GM04503 (cell line): Measurements from ENCODE around the gene DAPK3.
"Not testable (repeated sequence)": the region's sequence is repeated elsewhere in the genome, so short reads cannot be mapped to it uniquely, and the experiment has no call there.

Source experiments
- DNase-seq: peaks from one replicate; pipeline ENCODE4 v3.0.0-alpha.2; 2012; ENCODE audit warnings: low read depth

Gene DAPK3

GRCh38 chr19:3978145-3978544 is 7.2 kb upstream of the DAPK3 start:
- no peak for DNase-seq

DNA sequence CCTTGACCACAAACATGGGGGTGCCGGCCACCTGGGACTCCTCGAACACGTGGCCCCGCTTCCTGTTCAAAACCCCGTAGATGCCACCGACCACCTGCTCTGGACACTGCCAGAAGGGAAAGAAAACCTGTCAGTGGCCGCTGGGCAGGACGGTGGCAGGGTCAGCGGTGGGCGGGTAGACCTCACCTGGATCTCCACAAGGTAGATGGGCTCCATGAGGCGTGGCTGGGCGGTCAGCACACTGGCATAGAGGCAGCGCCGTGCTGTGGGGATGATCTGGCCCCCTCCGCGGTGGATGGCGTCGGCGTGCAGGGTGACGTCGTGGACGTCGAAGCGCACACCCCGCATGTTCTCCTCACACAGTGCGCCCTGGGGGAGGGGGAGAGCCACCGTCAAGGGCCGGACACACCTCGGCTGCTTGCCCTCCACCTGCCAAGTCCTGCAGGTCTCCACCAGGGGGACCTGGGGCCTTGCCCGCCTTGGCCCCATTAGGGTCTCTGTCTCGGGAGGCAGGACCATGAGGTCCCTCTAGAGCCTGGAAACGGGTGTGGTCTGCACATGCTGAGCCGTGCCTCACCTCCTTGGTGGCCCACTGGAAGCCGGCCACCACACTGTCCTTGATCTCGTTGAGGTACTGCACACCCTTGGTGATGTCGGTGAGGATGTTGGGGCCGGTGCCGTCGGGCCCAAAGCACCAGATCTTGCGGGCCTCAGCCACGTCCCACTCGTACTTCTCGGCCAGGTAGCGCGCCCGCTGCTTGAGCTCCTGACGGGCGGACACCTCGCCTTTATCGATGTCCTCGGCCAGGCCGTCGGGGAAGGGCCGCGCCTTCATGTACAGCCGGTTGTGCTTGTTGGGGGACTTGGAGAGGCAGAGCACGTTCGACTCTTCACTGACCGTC is 6.6 kb upstream of the DAPK3 start:
- DNase-seq, result no peak

DNA sequence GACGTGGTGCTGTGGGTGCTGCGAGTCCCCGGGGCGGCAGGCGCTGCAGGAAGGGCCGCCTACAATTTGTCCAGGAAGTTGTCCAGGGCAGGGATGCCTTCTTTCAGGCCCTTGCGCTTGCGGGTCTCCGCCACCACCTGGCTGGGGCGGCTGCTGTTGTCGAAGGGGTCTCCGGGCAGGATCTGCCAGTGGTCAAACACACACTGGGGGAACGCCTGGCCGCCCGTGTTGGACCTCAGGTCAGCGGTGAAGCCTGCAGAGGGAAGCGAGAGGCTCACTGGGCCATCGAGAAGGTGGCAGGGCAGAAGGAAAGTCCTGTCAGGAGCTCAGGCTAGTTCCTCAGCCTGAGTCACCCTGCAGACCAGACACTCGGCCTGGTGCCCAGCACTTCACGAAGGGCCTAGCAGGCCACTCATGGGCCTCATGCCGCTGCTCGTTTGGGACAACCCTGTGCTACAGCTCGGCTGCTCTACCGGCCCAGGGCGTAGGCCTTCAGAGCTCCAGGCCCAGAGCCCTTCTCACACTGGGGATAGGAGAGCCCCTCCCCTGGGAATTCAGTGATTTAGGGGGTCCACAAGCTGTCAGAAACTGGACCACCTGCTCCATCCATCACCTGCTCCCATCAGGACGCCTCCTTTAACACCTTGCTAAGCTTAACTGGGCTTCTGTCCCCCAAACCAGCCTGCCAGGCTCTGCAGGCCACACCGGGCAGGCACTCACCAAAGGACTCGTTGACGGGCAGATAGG is 5.8 kb upstream of the DAPK3 start:
- no peak for DNase-seq

GRCh38 chr19:3975637-3976087 is 4.8 kb upstream of the DAPK3 start:
- no peak for DNase-seq

DNA sequence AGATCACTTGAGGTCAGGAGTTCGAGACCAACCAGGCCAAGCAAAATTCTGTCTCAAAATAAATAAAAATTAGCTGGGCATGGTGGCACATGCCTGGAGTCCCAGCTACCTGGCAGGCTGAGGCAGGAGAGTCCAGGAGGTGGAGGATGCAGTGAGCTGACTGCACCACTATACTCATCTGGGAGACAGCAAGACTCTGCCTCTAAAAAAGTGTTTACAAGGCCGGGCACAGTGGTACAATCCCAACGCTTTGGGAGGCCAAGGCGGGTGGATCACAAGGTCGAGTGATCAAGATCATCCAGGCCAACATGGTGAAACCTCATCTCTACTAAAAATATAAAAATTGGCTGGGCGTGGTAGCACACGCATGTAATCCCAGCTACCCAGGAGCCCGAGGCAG is 4.2 kb upstream of the DAPK3 start:
- DNase-seq, result no peak

DNA sequence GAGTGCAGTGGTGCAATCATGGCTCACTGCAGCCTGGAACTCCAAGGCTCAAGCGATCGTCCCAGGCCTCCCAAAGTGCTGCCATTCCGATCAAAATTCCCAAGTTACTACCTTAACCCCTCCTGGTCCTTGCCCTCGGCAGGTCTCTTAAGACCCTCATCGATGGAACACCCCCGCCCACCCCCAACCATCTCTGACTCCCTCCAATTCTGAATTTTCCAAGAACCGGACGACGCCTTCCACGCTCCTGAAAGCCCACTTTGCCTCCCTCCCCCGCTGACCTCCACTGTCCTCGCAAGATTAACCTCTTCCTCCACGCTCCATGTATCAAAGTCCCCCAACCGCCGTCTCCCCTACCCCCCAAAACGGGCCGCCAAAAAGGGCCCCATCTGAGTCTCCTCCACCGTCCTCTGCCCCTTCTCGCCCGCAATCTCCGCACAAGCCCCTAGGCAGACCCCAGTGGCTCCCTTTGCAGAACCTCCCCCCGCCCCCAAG is 539 bp downstream of the DAPK3 start:
- no peak for DNase-seq

DNA sequence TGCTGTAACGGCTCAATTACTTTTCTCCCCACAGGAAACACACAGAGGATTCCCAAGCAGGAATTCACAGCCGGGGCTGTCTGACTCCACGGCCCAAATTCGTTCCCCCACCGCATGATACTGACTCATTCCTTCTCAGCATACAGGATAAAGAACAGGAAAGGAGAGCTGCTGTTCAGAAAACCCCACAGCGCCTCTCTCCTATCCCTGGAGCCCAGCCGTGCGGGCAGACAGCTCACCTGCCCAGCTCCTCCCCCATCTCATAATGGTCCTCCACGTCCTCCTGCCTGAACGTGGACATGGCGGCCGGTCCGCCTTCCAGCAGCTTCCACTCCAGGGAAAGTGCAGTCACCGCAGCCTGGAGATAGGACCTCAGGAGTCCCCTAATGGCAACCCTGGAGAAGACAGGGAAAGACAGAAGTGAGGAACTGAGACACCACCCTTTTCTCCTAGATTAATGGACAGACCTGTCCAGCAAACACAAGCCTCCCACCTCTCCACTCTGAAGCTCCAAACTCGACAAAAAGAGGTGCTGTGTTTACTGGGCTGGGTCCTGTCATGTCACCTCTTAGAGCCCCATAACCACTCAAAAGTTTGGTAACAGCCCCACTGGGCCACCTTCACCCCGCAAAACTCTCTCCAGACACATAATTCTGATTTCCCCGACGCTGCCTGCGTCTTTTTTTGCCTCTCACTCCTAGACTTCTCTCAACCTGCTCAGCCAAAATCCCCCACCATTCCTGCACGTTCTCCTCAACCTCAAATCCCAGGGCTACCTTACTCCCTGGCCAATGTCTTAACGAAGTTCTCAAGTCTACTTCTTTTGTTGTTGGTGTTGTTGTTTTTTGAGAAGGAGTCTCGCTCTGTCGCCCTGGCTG is 1.2 kb downstream of the DAPK3 start:
- peak; percentile 77 for DNase-seq

GRCh38 chr19:3968556-3969434 is 2.1 kb downstream of the DAPK3 start:
- DNase-seq, result peak; percentile 98

DNA sequence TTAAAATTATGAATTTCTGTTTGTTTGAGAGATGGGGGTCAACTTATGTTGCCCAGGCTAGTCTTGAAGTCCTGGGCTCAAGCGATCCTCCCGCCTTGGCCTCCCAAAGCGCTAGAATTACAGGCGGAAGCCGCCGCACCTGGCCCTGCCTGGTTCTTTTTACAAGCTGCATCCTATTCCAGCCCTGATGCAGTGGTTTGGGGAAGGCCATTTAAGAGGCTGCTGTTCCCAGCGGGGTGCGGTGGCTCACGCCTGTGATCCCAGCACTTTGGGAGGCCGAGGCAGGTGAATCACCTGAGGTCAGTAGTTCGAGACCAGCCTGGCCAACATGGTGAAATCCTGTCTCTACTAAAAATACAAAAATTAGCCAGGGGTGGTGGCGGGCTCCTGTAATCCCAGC is 2.9 kb downstream of the DAPK3 start:
- DNase-seq, result not testable (repeated sequence)

- DNase-seq, result no peak
These were observed 4.6 kb downstream of the DAPK3 start for GRCh38 chr19:3966051-3967017.

GRCh38 chr19:3964256-3965194 is 6.4 kb downstream of the DAPK3 start:
- DNase-seq, result no peak

DNA sequence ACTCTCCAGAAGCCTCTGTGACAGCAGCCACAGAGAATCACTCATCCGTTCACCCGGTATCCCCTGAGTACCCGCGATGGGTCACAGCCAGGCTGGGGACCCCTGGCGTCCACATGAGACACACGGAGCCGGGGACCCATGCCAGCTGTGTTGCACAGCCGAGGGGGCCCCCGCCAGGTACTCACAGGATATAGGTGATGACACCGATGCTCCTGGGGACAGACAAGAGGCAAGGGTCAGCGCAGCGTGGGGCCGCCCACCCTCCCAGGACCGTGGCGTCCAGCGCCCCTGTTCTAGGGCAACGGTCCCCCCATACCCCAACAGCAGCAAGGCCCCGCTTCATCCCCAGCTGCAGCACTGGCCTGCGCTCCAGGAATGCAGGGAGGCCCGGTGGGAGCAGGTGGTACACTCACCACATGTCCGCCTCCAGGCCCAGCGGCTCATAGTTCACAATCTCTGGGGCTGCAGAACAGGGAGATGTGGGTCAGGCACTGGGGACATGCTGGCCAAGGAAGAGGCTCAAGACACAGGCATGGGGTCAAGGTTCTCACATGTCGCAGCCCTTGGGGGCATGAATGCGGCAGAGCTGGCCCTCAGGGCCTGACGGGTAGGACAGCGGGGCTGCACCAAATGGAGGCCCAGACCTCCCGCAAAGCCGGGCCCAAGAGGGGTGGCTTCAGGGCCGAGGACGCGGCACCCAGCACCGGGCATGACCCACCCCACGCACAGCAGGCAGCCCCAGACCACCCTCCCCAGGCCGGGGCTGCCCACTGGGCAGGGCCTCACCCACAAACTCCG is 7.2 kb downstream of the DAPK3 start:
- no peak for DNase-seq

DNA sequence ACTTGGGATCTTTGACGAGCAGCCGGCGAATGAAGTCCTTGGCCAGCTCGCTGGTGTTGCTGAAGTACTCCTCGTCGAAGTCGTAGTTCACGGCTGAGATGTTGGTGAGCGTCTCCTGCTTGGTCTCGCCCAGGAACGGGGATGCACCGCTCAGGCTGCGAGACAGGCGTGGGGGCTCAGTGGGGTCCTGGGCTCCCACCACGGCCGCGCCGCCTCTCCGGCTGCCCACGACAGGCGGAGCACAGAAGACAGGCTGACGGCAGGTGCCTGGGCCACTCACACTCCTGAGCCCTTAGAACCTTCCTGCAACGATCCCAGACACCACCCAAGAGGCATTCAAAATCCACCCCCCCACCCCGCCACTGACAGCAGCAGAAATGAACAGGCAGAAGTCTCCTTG is 9.9 kb downstream of the DAPK3 start:
- DNase-seq, result no peak

DNA sequence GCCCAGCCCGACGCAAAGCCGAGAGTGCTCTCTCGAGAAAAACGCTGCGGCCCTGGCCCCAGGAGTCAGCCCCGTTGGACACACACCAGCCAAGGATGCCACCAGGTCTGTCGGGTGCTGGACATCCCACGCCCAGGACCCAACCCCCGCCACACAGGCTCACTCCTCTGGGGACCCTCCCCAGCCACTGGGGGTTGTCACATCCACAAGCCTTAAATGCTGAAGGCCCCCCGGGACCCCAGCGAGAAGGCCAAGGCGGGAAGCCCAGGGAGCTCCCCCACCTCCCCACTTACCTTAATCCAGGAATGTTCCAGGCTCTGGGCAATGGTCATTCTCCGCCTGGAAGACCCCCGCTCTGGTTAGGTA is 11.2 kb downstream of the DAPK3 start:
- no peak for DNase-seq

DNA sequence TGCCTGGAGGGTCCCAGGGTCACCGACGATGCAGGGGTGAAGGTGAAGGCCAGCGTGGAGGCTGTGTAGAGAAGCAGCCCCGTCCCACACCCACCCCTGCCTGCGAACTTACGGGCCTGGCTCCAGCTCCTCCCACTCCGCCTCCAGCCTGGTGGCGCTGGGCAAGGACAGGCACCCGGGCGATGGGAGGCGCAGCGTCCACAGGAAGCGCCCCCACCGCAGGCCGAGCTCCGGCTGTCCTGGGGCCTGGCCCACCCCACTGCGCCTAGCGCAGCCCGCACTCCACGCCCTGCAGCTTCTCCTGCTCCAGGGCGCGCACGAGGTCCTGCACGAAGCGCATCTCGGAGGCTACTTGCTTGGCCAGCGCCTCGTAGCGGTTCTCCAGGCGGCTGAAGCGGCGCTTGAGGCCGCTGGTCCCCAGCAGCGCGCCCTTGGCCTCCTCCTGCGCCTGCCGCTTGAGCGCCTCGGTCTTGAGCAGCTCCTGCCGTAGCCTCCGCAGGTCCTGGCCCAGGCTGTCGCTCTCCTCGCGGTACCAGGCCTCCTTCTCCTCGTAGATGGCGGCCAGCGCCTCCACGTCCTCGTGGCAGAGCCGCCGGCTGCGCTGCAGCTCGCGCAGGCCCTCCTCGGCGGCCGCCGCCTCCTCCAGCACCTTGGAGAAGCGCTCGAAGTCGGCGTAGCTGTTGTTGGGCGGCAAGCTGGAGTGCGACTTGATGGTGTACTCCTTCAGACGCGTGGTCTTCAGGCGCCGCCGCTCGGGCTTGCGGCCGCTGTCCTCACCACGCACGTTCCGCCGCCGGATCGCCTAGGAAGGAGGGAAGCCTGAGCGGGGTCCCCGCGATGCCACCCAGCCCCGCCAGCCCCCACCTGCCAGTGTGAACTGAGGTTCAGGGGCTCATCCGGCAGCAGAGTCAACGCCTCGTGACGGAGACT is 11.8 kb downstream of the DAPK3 start:
- no peak for DNase-seq

DNA sequence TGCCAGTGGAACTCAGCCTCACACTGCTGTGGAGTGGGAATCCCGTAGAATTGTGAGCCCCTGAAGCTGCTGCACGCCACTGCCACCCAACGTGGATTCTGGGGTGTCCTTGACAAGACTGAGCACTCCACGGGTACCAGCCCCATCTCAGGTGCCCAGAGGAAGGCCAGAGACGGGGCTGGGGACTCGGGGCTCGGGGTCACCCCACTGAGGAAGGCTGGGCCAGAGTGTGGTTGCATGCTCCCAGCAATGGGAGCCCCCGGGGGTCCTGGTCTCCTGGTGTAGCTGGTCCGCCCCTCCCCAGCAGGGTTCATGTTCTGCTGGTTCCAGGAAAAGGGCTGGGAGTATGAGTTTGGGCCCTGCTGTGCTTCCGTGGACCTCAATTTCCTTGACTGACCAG is 15.2 kb downstream of the DAPK3 start:
- DNase-seq, result no peak

DNA sequence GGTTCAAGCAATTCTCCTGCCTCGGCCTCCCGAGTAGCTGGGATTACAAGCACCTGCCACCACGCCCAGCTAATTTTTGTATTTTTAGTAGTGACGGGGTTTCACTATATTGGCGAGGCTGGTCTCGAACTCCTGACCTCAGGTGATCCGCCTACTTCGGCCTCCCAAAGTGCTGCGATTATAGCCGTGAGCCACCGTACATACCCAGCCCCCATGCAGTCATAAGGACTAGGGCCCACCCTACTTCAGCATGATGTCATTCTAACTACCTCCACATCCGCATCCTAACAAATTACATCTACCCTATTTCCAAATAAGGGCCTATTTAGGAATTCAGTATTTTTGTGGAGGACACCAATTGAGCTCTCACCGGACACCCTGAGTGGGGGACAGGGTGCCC is 15.6 kb downstream of the DAPK3 start:
- not testable (repeated sequence) for DNase-seq
